HUES64 (cell line): Measurements from ENCODE around the gene PCDHB14.
"Not testable (repeated sequence)": the region's sequence is repeated elsewhere in the genome, so short reads cannot be mapped to it uniquely, and the experiment has no call there.

ENCODE experiments used
- H3K27ac ChIP-seq: 2 replicates; pipeline ENCODE4 v1.7.0; 2013; ENCODE audit warnings: low read depth, low read length, inconsistent platforms
- H3K27me3 ChIP-seq: 2 replicates; pipeline ENCODE4 v1.6.1; 2013; ENCODE audit warnings: mild to moderate bottlenecking, low read length; ENCODE audit not compliant: insufficient read depth
- H3K36me3 ChIP-seq: 2 replicates; pipeline ENCODE4 v1.6.1; 2013; ENCODE audit warnings: mild to moderate bottlenecking, low read length; ENCODE audit not compliant: insufficient read depth
- H3K4me1 ChIP-seq: 2 replicates; pipeline ENCODE4 v1.6.1; 2013; ENCODE audit warnings: mild to moderate bottlenecking, low read length, moderate library complexity; ENCODE audit not compliant: insufficient read depth
- H3K4me3 ChIP-seq: 2 replicates; pipeline ENCODE4 v1.5.1; 2013; ENCODE audit warnings: mild to moderate bottlenecking, low read length, moderate library complexity
- H3K9ac ChIP-seq: 2 replicates; pipeline ENCODE4 v1.6.1; 2013; ENCODE audit warnings: mild to moderate bottlenecking, low read depth, low read length
- H3K9me3 ChIP-seq: 2 replicates; pipeline ENCODE4 v1.6.1; 2013; ENCODE audit warnings: low read depth, low read length; ENCODE audit not compliant: insufficient read depth
- WGBS: fragments of 150-250, 120-280 bp; methylation state at CpG from one replicate; pipeline ENCODE4 v1.1.7; 2013; ENCODE audit warnings: missing lambda C conversion rate; 5-methylcytosine and 5-hydroxymethylcytosine counted together

PCDHB14 gene

DNA sequence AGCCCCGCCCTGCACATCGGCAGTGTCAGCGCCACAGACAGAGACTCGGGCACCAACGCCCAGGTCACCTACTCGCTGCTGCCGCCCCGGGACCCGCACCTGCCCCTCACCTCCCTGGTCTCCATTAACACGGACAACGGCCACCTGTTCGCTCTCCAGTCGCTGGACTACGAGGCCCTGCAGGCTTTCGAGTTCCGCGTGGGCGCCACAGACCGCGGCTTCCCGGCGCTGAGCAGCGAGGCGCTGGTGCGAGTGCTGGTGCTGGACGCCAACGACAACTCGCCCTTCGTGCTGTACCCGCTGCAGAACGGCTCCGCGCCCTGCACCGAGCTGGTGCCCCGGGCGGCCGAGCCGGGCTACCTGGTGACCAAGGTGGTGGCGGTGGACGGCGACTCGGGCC, 23.8 kb downstream of the PCDHB14 start:
- not testable (repeated sequence) for H3K36me3 ChIP-seq, H3K27ac ChIP-seq, H3K27me3 ChIP-seq, H3K4me1 ChIP-seq, H3K9ac ChIP-seq, H3K4me3 ChIP-seq
- 92% methylated on average over 22 of the region's 42 CpGs for WGBS
- H3K9me3 ChIP-seq, result peaks cover 43% of the 10 kb centered on the region

DNA sequence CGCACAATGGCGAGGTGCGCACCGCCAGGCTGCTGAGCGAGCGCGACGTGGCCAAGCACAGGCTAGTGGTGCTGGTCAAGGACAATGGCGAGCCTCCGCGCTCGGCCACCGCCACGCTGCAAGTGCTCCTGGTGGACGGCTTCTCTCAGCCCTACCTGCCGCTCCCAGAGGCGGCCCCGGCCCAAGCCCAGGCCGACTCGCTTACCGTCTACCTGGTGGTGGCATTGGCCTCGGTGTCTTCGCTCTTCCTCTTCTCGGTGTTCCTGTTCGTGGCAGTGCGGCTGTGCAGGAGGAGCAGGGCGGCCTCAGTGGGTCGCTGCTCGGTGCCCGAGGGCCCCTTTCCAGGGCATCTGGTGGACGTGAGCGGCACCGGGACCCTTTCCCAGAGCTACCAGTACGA, 24.3 kb downstream of the PCDHB14 start:
- not testable (repeated sequence) for H3K27ac ChIP-seq, H3K9ac ChIP-seq, H3K27me3 ChIP-seq, H3K4me1 ChIP-seq, H3K36me3 ChIP-seq, H3K4me3 ChIP-seq
- peaks cover 44% of the 10 kb centered on the region for H3K9me3 ChIP-seq
- WGBS, result 96% methylated on average over 34 of the region's 34 CpGs

- no peak overlapping the region for H3K27ac ChIP-seq
- H3K27me3 ChIP-seq, result no peaks in the 10 kb centered on the region
- no peak overlapping the region for H3K4me3 ChIP-seq
- no peaks in the 10 kb centered on the region for H3K4me1 ChIP-seq
- H3K36me3 ChIP-seq, result peaks cover 3% of the 10 kb centered on the region; the same call in 1 of the 2 replicates
- peaks cover 65% of the 10 kb centered on the region for H3K9me3 ChIP-seq
- no peak overlapping the region for H3K9ac ChIP-seq
Measured at GRCh38 chr5:141250576-141250975, 27.4 kb downstream of the PCDHB14 start.

GRCh38 chr5:141258464-141258863, 35.3 kb downstream of the PCDHB14 start:
- Histone ChIP-seq H3K4me3 (no peak overlapping the region; the same call in 1 of the 2 replicates), H3K27ac (no peak overlapping the region), H3K4me1 (no peaks in the 10 kb centered on the region), H3K9ac (no peak overlapping the region), H3K9me3 (peaks cover 87% of the 10 kb centered on the region), H3K36me3 (no peaks in the 10 kb centered on the region), H3K27me3 (no peaks in the 10 kb centered on the region)

- Histone ChIP-seq H3K27ac (no peak overlapping the region), H3K27me3 (no peaks in the 10 kb centered on the region), H3K36me3 (no peaks in the 10 kb centered on the region), H3K4me1 (no peaks in the 10 kb centered on the region), H3K4me3 (no peak overlapping the region), H3K9me3 (peaks cover 86% of the 10 kb centered on the region), H3K9ac (no peak overlapping the region)
Measured at GRCh38 chr5:141258948-141259347, 35.8 kb downstream of the PCDHB14 start.

GRCh38 chr5:141260458-141261237, 37.5 kb downstream of the PCDHB14 start:
- 0 out of 2 replicates have a peak overlapping the region, but pooled peaks have one; percentile 13 for H3K4me3 ChIP-seq
- no peaks in the 10 kb centered on the region for H3K36me3 ChIP-seq
- H3K27ac ChIP-seq, result no peak overlapping the region
- H3K4me1 ChIP-seq, result no peaks in the 10 kb centered on the region
- 81% methylated on average over 4 of the region's 5 CpGs for WGBS
- no peaks in the 10 kb centered on the region for H3K27me3 ChIP-seq
- peaks cover 92% of the 10 kb centered on the region for H3K9me3 ChIP-seq
- no peak overlapping the region for H3K9ac ChIP-seq

- no peaks in the 10 kb centered on the region for H3K4me1 ChIP-seq
- peaks cover 92% of the 10 kb centered on the region for H3K9me3 ChIP-seq
- no peaks in the 10 kb centered on the region for H3K27me3 ChIP-seq
- no peaks in the 10 kb centered on the region for H3K36me3 ChIP-seq
- no peak overlapping the region for H3K27ac ChIP-seq
- H3K9ac ChIP-seq, result no peak overlapping the region
- no CpG with 5 or more reads among the region's 1 CpG for WGBS
- H3K4me3 ChIP-seq, result no peak overlapping the region
Measured at GRCh38 chr5:141261238-141261546, 38.0 kb downstream of the PCDHB14 start.

GRCh38 chr5:141269195-141269594, 46.1 kb downstream of the PCDHB14 start:
- Histone ChIP-seq H3K27me3 (no peaks in the 10 kb centered on the region), H3K9me3 (peaks cover 80% of the 10 kb centered on the region), H3K27ac (no peak overlapping the region), H3K4me3 (no peak overlapping the region), H3K9ac (no peak overlapping the region), H3K4me1 (no peaks in the 10 kb centered on the region), H3K36me3 (no peaks in the 10 kb centered on the region)
- 98% methylated on average over 4 of the region's 4 CpGs for WGBS

DNA sequence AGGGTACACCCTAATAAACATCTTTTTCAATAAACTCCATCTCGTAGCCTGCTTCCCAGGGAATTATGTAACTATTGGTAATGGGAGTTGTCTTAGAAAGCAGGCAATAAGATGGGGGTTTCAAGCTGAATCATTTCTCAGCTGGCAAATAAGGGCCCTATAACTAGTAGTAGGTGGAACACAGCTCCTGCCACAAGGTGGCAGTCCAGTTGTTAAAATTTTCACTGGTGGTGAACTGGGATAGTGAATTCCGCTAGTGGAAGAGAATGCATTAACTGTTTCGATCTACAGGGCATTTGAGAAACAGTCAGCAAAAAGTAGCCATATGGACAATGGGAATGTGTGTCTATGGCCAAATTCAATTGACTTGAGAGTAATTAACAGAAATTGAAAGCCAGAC, 49.8 kb downstream of the PCDHB14 start:
- peaks cover 54% of the 10 kb centered on the region for H3K9me3 ChIP-seq
- H3K27ac ChIP-seq, result no peak overlapping the region
- no peak overlapping the region for H3K9ac ChIP-seq
- no peaks in the 10 kb centered on the region for H3K4me1 ChIP-seq
- H3K4me3 ChIP-seq, result no peak overlapping the region
- H3K27me3 ChIP-seq, result no peaks in the 10 kb centered on the region
- WGBS, result 85% methylated on average over 3 of the region's 3 CpGs
- H3K36me3 ChIP-seq, result no peaks in the 10 kb centered on the region
